ENCODE measurements around the gene C1orf210. TPM values are rescaled to one million over a fixed set of nuclear protein-coding genes. Genes with fewer than 3 reads are reported as not detected.

Gene C1orf210
- total RNA-seq, 4 donors from 2014 or later, result 0.27 TPM; not detected in 3

GRCh38 chr1:43298055-43298454 lies 12.7 kb upstream of the C1orf210 start:
- peaks cover 0 to 53% (median 18%) of the 10 kb centered on the region in 3 donors for H3K4me1 ChIP-seq
- H3K9me3 ChIP-seq, result no peaks in the 10 kb centered on the region
- no peak overlapping the region for H3K4me3 ChIP-seq
- WGBS, 2 donors (ENCODE audit: low coverage in 1 of 2), result 92 to 100% methylated on average over 1 of the region's 1 CpG
- ATAC-seq, result no peak
- H3K27ac ChIP-seq, result no peak overlapping the region
- no peak for TF ChIP-seq EP300 (IDR thresholded peaks at IDR 0.05)
- TF ChIP-seq CTCF (IDR thresholded peaks at IDR 0.05), result no peak
- no peak for TF ChIP-seq POLR2A (IDR thresholded peaks at IDR 0.05)
- no peak for TF ChIP-seq POLR2AphosphoS5 (IDR thresholded peaks at IDR 0.05)
- no peaks in the 10 kb centered on the region for H3K36me3 ChIP-seq
- no peaks in the 10 kb centered on the region for H3K27me3 ChIP-seq

- TF ChIP-seq CTCF (IDR thresholded peaks at IDR 0.05) (no peak), POLR2A (IDR thresholded peaks at IDR 0.05) (no peak), EP300 (IDR thresholded peaks at IDR 0.05) (no peak), POLR2AphosphoS5 (IDR thresholded peaks at IDR 0.05) (no peak)
- no peaks in the 10 kb centered on the region for H3K9me3 ChIP-seq
- no peak for ATAC-seq
- no peaks in the 10 kb centered on the region for H3K27me3 ChIP-seq
- H3K36me3 ChIP-seq, result no peaks in the 10 kb centered on the region
- H3K4me1 ChIP-seq, result peaks cover 0 to 53% (median 18%) of the 10 kb centered on the region in 3 donors
- 63 to 85% methylated on average over 1 of the region's 1 CpG for WGBS, 2 donors (ENCODE audit: low coverage in 1 of 2)
- no peak overlapping the region for H3K4me3 ChIP-seq
- H3K27ac ChIP-seq, result peak overlapping the region in 3 of 4 donors; percentile 70 to 81 (median 71)
Measured at GRCh38 chr1:43296207-43296606, 10.8 kb upstream of the C1orf210 start.

- TF ChIP-seq POLR2A (IDR thresholded peaks at IDR 0.05) (no peak), POLR2AphosphoS5 (IDR thresholded peaks at IDR 0.05) (no peak), CTCF (IDR thresholded peaks at IDR 0.05) (no peak), EP300 (IDR thresholded peaks at IDR 0.05) (no peak)
- H3K27ac ChIP-seq, result peak overlapping the region; percentile 0 to 81 (median 70)
- H3K4me3 ChIP-seq, result no peak overlapping the region
- no peaks in the 10 kb centered on the region for H3K36me3 ChIP-seq
- WGBS, 2 donors (ENCODE audit: low coverage in 1 of 2), result 80 to 100% methylated on average over 1 of the region's 8 CpGs
- no peaks in the 10 kb centered on the region for H3K9me3 ChIP-seq
- H3K4me1 ChIP-seq, result peaks cover 0 to 48% (median 18%) of the 10 kb centered on the region in 3 donors
- no peaks in the 10 kb centered on the region for H3K27me3 ChIP-seq
- ATAC-seq, result no peak
Measured at GRCh38 chr1:43294761-43295160, 9.4 kb upstream of the C1orf210 start.

GRCh38 chr1:43293896-43294760 lies 8.7 kb upstream of the C1orf210 start:
- Histone ChIP-seq H3K27me3 (no peaks in the 10 kb centered on the region), H3K9me3 (no peaks in the 10 kb centered on the region), H3K36me3 (no peaks in the 10 kb centered on the region), H3K4me3 (no peak overlapping the region), H3K4me1 (peaks cover 0 to 42% (median 18%) of the 10 kb centered on the region in 3 donors), H3K27ac (peak overlapping the region in 3 of 4 donors; percentile 70 to 81 (median 71))
- WGBS, 2 donors (ENCODE audit: low coverage in 1 of 2), result 67 to 79% methylated on average over 1 to 5 of the region's 7 CpGs
- ATAC-seq, result peak; percentile 32
- TF ChIP-seq POLR2AphosphoS5 (IDR thresholded peaks at IDR 0.05) (no peak), POLR2A (IDR thresholded peaks at IDR 0.05) (no peak), EP300 (IDR thresholded peaks at IDR 0.05) (no peak), CTCF (IDR thresholded peaks at IDR 0.05) (no peak)

GRCh38 chr1:43293176-43293575 lies 7.8 kb upstream of the C1orf210 start:
- no peaks in the 10 kb centered on the region for H3K36me3 ChIP-seq
- H3K27me3 ChIP-seq, result no peaks in the 10 kb centered on the region
- 100% methylated on average over 1 of the region's 2 CpGs for WGBS, 2 donors (ENCODE audit: low coverage in 1 of 2)
- no peak for ATAC-seq
- no peaks in the 10 kb centered on the region for H3K9me3 ChIP-seq
- peak overlapping the region in 3 of 4 donors; percentile 70 to 81 (median 71) for H3K27ac ChIP-seq
- H3K4me3 ChIP-seq, result no peak overlapping the region
- peaks cover 0 to 42% (median 18%) of the 10 kb centered on the region in 3 donors for H3K4me1 ChIP-seq
- TF ChIP-seq CTCF (IDR thresholded peaks at IDR 0.05) (no peak), POLR2AphosphoS5 (IDR thresholded peaks at IDR 0.05) (no peak)

Measured in gastroesophageal sphincter (tissue), 4 donors.